Panc1 (cell line): ENCODE data around the gene TMEM256. TPM values are rescaled to one million over a fixed set of nuclear protein-coding genes. Genes with fewer than 3 reads are reported as not detected.
"Not testable (repeated sequence)": the region's sequence is repeated elsewhere in the genome, so short reads cannot be mapped to it uniquely, and the experiment has no call there.

Experiments used
- ATAC-seq: fragments of 200-7000 bp; cut with Tn5 transposase; 2 replicates; pipeline ENCODE4 v1.9.1; 2020; ENCODE audit warnings: mild to moderate bottlenecking, moderate library complexity
- BruUV-seq: library from RNA; stranded (reverse); fragments of 400-500 nt; replicated peaks from 2 replicates; lab custom pipeline; 2021; lab: Mats Ljungman, UMichigan
- CTCF ChIA-PET: fragments of 300-600 bp; sonication (Branson Sonifier 250); formaldehyde crosslinking; loops from one replicate; lab custom pipeline; 2022; ENCODE audit warnings: antibody characterized with exemption; lab: Charles Lee
- POLR2A ChIA-PET: fragments of 300-600 bp; sonication (Branson Sonifier 250); formaldehyde crosslinking; loops from one replicate; lab custom pipeline; 2022; ENCODE audit warnings: antibody characterized with exemption; lab: Charles Lee
- DNase-seq: peaks from one replicate; pipeline ENCODE4 v3.0.0-alpha.2; 2010; ENCODE audit warnings: low read depth, low spot score
- H3K27ac ChIP-seq: 2 replicates; pipeline ENCODE4 v1.5.1; 2011; ENCODE audit warnings: mild to moderate bottlenecking, low read length, inconsistent platforms
- H3K27me3 ChIP-seq: fragments of 200-500 bp; sonication (Bioruptor generic); 2 replicates; pipeline ENCODE4 v1.6.0; 2014; ENCODE audit warnings: low read length, inconsistent platforms; ENCODE audit not compliant: control insufficient read depth, insufficient read depth
- H3K36me3 ChIP-seq: fragments of 200-500 bp; sonication (Bioruptor generic); 2 replicates; pipeline ENCODE4 v1.5.1; 2014; ENCODE audit warnings: inconsistent platforms, mild to moderate bottlenecking, low read length, moderate library complexity; ENCODE audit not compliant: control insufficient read depth, insufficient read depth
- H3K4me1 ChIP-seq: 2 replicates; pipeline ENCODE4 v1.5.1; 2011; ENCODE audit warnings: inconsistent platforms, mild to moderate bottlenecking, low read length, moderate library complexity; ENCODE audit not compliant: control insufficient read depth, insufficient read depth
- H3K4me3 ChIP-seq, 2 experiments: 2 replicates each; pipeline ENCODE4 v1.5.1; 2011 to 2012; ENCODE audit warnings: low read depth in 2 of 2, low read length in 2 of 2, mild to moderate bottlenecking in 2 of 2, inconsistent platforms in 1 of 2, moderate library complexity in 1 of 2
- H3K9me3 ChIP-seq: fragments of 200-500 bp; sonication (Bioruptor generic); 2 replicates; pipeline ENCODE4 v1.5.1; 2014; ENCODE audit warnings: low read depth, mild to moderate bottlenecking, inconsistent platforms, low read length, moderate library complexity; ENCODE audit not compliant: control insufficient read depth, insufficient read depth
- CTCF ChIP-seq: fragments of 450-650 bp; IDR thresholded peaks from 2 replicates; pipeline ENCODE4 v1.5.1; 2017; ENCODE audit warnings: mild to moderate bottlenecking
- POLR2AphosphoS5 ChIP-seq: IDR thresholded peaks from 2 replicates; pipeline ENCODE4 v1.6.1; 2012; ENCODE audit warnings: mild to moderate bottlenecking, low read depth, low read length, moderate library complexity
- REST ChIP-seq, 2 experiments: IDR thresholded peaks; 2 replicates each; pipeline ENCODE4 v1.6.1; 2011 to 2012; ENCODE audit warnings: low read depth in 2 of 2, control low read depth in 1 of 2, low read length in 1 of 2, mild to moderate bottlenecking in 1 of 2, moderate library complexity in 1 of 2; ENCODE audit not compliant: insufficient read depth in 1 of 2
- SIN3A ChIP-seq: IDR thresholded peaks from 2 replicates; pipeline ENCODE4 v1.6.1; 2012; ENCODE audit warnings: low read depth, mild to moderate bottlenecking, low read length, moderate library complexity, borderline replicate concordance; ENCODE audit not compliant: insufficient read depth
- TCF7L2 ChIP-seq: IDR thresholded peaks from 2 replicates; pipeline ENCODE4 v1.6.1; 2011; ENCODE audit warnings: mild to moderate bottlenecking, low read depth, low read length, inconsistent platforms
- in situ Hi-C: cut with HindIII; loops from 2 replicates; pipeline ENCODE4 v1.10.0; 2016; ENCODE audit warnings: low sequenced_read_pairs, low pct_unique_long_range_greater_than_20kb
- intact Hi-C: fragments of 100-400 bp; cut with micrococcal nuclease; formaldehyde crosslinking; loops from one replicate; pipeline ENCODE4 v1.10.0; 2022; ENCODE audit not compliant: unreplicated experiment
- total RNA-seq: library from RNA; stranded (reverse); gene quantifications from one replicate; pipeline ENCODE4 v1.2.1, GENCODE V29; 2021; ENCODE audit not compliant: unreplicated experiment

The TMEM256 gene
- total RNA-seq, 1 experiment from 2014 or later, result 35.8 TPM

- in situ Hi-C loops, result no loop called here
- no peak for DNase-seq
- Histone ChIP-seq H3K4me1 (no peaks in the 10 kb centered on the region), H3K27ac (no peak overlapping the region), H3K27me3 (no peaks in the 10 kb centered on the region), H3K36me3 (no peaks in the 10 kb centered on the region), H3K4me3 (no peak overlapping the region), H3K9me3 (no peaks in the 10 kb centered on the region)
- ATAC-seq, result no peak
- intact Hi-C loops, result no loop called here
- POLR2A ChIA-PET, result interaction anchor here (0.6 kb wide), 1 partner anchor 279 kb away, joined by 8 read pairs; no protein-coding TSS in a partner anchor
- BruUV-seq, result no TSS peak
- TF ChIP-seq TCF7L2 (no peak), REST (IDR thresholded peaks at IDR 0.05; ENCODE audit: insufficient read depth in 1 of 2, low read depth in 2 of 2, low read length in 1 of 2) (no peak), CTCF (no peak), SIN3A (no peak), POLR2AphosphoS5 (no peak)
- CTCF ChIA-PET, result no interaction called here
Observed at GRCh38 chr17:7370853-7371252, 33.0 kb downstream of the TMEM256 start.

- intact Hi-C loops (no loop called here), in situ Hi-C loops (no loop called here)
- no peaks in the 10 kb centered on the region for H3K9me3 ChIP-seq
- BruUV-seq, result no TSS peak
- ChIA-PET CTCF (no interaction called here), POLR2A (interaction anchor here (0.6 kb wide), 1 partner anchor 177 kb away, joined by 7 read pairs; no protein-coding TSS in a partner anchor)
- H3K4me3 ChIP-seq, result no peak overlapping the region
- no peak overlapping the region for H3K27ac ChIP-seq
- H3K27me3 ChIP-seq, result no peaks in the 10 kb centered on the region
- no peaks in the 10 kb centered on the region for H3K4me1 ChIP-seq
- DNase-seq (no peak), ATAC-seq (no peak)
- no peaks in the 10 kb centered on the region for H3K36me3 ChIP-seq
- TF ChIP-seq CTCF (no peak), REST (IDR thresholded peaks at IDR 0.05; ENCODE audit: insufficient read depth in 1 of 2, low read depth in 2 of 2, low read length in 1 of 2) (no peak), SIN3A (no peak)
Observed at GRCh38 chr17:7369825-7370224, 34.1 kb downstream of the TMEM256 start.

- H3K4me1 ChIP-seq, H3K4me3 ChIP-seq, POLR2A ChIA-PET, H3K27me3 ChIP-seq, H3K36me3 ChIP-seq, H3K9me3 ChIP-seq, intact Hi-C loops, DNase-seq, ATAC-seq, in situ Hi-C loops, BruUV-seq, H3K27ac ChIP-seq: not testable (repeated sequence)
- CTCF ChIA-PET, result interaction anchor here (0.8 kb wide), 1 partner anchor 107 kb away, joined by 4 read pairs; no protein-coding TSS in a partner anchor
Observed at GRCh38 chr17:7368599-7368994, 35.3 kb downstream of the TMEM256 start.
